Ishikawa (cell line): ENCODE results near the gene BAZ2B.

Experiments used
- CEBPB ChIP-seq: IDR thresholded peaks from 2 replicates; pipeline ENCODE4 v1.6.1; 2012
- EP300 ChIP-seq: IDR thresholded peaks from 2 replicates; pipeline ENCODE4 v1.6.1; 2012; ENCODE audit warnings: borderline replicate concordance
- NFIC ChIP-seq: IDR thresholded peaks from 2 replicates; pipeline ENCODE4 v1.6.1; 2012
- REST ChIP-seq: IDR thresholded peaks from 2 replicates; pipeline ENCODE4 v1.6.1; 2012; ENCODE audit warnings: low read depth, mild to moderate bottlenecking
- TEAD4 ChIP-seq: IDR thresholded peaks from 2 replicates; pipeline ENCODE4 v1.6.1; 2012

GRCh38 chr2:159460227-159460626, 156.1 kb downstream of the BAZ2B start:
- TF ChIP-seq CEBPB (no peak), REST (no peak), EP300 (no peak), NFIC (no peak), TEAD4 (no peak)
